HepG2 (cell line): Measurements from ENCODE around the gene ARL8B. TPM values are rescaled to one million over a fixed set of nuclear protein-coding genes. Genes with fewer than 3 reads are reported as not detected.
A peak's percentile ranks its signal among the peaks of the same experiment; 100 is the strongest.

Experiments used
- KDM1A ChIP-seq: IDR thresholded peaks from 2 replicates; pipeline ENCODE4 v1.6.1; 2016; ENCODE audit warnings: missing compliant biosample characterization
- KDM6A ChIP-seq: IDR thresholded peaks from 2 replicates; pipeline ENCODE4 v1.6.1; 2016; ENCODE audit warnings: low read depth
- NCOA2 ChIP-seq: sonication (generic); formaldehyde crosslinking; IDR thresholded peaks from 2 replicates; pipeline ENCODE4 v1.8.0; 2022; ENCODE audit warnings: inconsistent platforms
- PAWR ChIP-seq: sonication (generic); formaldehyde crosslinking; IDR thresholded peaks from 2 replicates; pipeline ENCODE4 v1.4.0; 2020; ENCODE audit warnings: missing genetic modification reagents, mild to moderate bottlenecking, borderline replicate concordance
- PHB2 ChIP-seq: fragments of 450-650 bp; IDR thresholded peaks from 2 replicates; pipeline ENCODE4 v1.6.1; 2018; ENCODE audit not compliant: partially characterized antibody
- ZNF20 ChIP-seq: sonication (generic); formaldehyde crosslinking; IDR thresholded peaks from 2 replicates; pipeline ENCODE4 v1.4.0; 2020; ENCODE audit warnings: mild to moderate bottlenecking, moderate library complexity, missing genetic modification reagents
- ZNF451 ChIP-seq: sonication (generic); formaldehyde crosslinking; IDR thresholded peaks from 2 replicates; pipeline ENCODE4 v1.5.0; 2020; ENCODE audit warnings: mild to moderate bottlenecking, missing genetic modification reagents
- polyA plus RNA-seq, 8 experiments: library from polyadenylated mRNA; depleted of rRNA in 3 of 8; stranded (reverse) in 7 of 8; unstranded in 1 of 8; fragments of >200 nt; fragmentation: Illumina TruSeq in 4 of 8; extraction: Trizol in 4 of 8; gene quantifications; 2 replicates each; pipeline versions ENCODE4 v1.2.1 to v1.2.3, GENCODE V29; 2011 to 2016; ENCODE audit warnings: low read depth in 4 of 8, missing spikeins in 1 of 8, mixed read lengths in 1 of 8; ENCODE audit not compliant: insufficient read depth in 1 of 8
- total RNA-seq, 5 experiments: library from RNA; depleted of rRNA; stranded (reverse); fragments of >200 nt; fragmentation: Illumina TruSeq; extraction: Trizol; gene quantifications; 2 replicates each; pipeline ENCODE4 v1.2.3, GENCODE V29; 2016; ENCODE audit warnings: low read depth in 1 of 5
- TF ChIP-seq, protein P1 (sequence below): IDR thresholded peaks from 2 replicates; pipeline ENCODE4 v1.6.1; 2012; ENCODE audit warnings: low read length, improper control_type of control experiment
- TF ChIP-seq, protein P2 (sequence below): sonication (generic); formaldehyde crosslinking; IDR thresholded peaks from 2 replicates; pipeline ENCODE4 v1.4.0; 2020; ENCODE audit warnings: missing genetic modification reagents
- TF ChIP-seq, protein P3 (sequence below): fragments of 450-650 bp; IDR thresholded peaks from 2 replicates; pipeline ENCODE4 v1.6.1; 2017
- TF ChIP-seq, protein P4 (sequence below): sonication (generic); formaldehyde crosslinking; IDR thresholded peaks from 2 replicates; pipeline ENCODE4 v1.5.0; 2020; ENCODE audit warnings: mild to moderate bottlenecking, missing genetic modification reagents
- TF ChIP-seq, protein P5 (sequence below): sonication (generic); formaldehyde crosslinking; IDR thresholded peaks from 2 replicates; pipeline ENCODE4 v1.5.0; 2020; ENCODE audit warnings: missing genetic modification reagents
- TF ChIP-seq, protein P6 (sequence below): sonication (generic); formaldehyde crosslinking; IDR thresholded peaks from 2 replicates; pipeline ENCODE4 v1.4.0; 2020; ENCODE audit warnings: missing genetic modification reagents
- TF ChIP-seq, protein P7 (sequence below): sonication (generic); formaldehyde crosslinking; IDR thresholded peaks from 2 replicates; pipeline ENCODE4 v1.5.1; 2020; ENCODE audit warnings: mild to moderate bottlenecking, missing genetic modification reagents, moderate library complexity

Gene ARL8B
- total and polyA plus RNA-seq, 2 of the 13 experiments (the other 11 are each of a cell fraction or from before 2014, with no cell fraction given): 23.5 to 30.4 TPM

DNA sequence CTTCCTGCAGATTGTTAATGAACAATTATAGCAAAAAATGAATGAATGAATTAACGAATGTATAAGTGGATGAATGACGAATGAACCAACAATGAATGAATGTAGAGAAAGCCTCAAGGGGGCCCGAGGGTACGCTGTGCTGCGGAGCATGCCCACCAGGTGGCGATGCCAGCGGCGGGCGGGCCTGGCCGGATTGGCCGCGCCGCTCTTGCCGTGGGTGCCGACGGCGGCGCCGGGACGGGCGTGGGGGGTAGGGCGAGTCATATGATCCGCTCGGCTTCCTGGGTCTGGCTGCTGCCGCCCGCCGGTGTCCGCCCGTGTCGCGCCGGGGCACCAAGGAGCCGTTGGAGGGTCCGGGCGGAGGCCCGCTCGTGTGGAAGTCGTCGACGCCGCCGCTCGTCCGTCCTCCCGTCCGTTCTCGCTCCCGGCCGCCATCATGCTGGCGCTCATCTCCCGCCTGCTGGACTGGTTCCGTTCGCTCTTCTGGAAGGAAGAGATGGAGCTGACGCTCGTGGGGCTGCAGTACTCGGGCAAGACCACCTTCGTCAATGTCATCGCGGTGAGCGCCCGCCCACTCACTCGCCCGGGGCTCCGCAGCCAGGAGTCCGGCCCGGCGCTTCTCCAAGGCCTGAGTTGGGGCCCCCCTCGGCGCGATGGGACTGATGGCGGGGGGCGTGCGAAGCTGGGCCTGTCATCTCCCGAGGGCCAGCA is at the start of gene ARL8B (continued):
- TF ChIP-seq, protein P1, sequence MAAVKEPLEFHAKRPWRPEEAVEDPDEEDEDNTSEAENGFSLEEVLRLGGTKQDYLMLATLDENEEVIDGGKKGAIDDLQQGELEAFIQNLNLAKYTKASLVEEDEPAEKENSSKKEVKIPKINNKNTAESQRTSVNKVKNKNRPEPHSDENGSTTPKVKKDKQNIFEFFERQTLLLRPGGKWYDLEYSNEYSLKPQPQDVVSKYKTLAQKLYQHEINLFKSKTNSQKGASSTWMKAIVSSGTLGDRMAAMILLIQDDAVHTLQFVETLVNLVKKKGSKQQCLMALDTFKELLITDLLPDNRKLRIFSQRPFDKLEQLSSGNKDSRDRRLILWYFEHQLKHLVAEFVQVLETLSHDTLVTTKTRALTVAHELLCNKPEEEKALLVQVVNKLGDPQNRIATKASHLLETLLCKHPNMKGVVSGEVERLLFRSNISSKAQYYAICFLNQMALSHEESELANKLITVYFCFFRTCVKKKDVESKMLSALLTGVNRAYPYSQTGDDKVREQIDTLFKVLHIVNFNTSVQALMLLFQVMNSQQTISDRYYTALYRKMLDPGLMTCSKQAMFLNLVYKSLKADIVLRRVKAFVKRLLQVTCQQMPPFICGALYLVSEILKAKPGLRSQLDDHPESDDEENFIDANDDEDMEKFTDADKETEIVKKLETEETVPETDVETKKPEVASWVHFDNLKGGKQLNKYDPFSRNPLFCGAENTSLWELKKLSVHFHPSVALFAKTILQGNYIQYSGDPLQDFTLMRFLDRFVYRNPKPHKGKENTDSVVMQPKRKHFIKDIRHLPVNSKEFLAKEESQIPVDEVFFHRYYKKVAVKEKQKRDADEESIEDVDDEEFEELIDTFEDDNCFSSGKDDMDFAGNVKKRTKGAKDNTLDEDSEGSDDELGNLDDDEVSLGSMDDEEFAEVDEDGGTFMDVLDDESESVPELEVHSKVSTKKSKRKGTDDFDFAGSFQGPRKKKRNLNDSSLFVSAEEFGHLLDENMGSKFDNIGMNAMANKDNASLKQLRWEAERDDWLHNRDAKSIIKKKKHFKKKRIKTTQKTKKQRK: no peak
- TF ChIP-seq, protein P2, sequence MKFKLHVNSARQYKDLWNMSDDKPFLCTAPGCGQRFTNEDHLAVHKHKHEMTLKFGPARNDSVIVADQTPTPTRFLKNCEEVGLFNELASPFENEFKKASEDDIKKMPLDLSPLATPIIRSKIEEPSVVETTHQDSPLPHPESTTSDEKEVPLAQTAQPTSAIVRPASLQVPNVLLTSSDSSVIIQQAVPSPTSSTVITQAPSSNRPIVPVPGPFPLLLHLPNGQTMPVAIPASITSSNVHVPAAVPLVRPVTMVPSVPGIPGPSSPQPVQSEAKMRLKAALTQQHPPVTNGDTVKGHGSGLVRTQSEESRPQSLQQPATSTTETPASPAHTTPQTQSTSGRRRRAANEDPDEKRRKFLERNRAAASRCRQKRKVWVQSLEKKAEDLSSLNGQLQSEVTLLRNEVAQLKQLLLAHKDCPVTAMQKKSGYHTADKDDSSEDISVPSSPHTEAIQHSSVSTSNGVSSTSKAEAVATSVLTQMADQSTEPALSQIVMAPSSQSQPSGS (CRISPR knock-in tag): peak; percentile 68; the same call in 1 of the 2 replicates
- TF ChIP-seq ZNF20 (0 out of 2 replicates have a peak, but pooled peaks have one; percentile 77), PHB2 (no peak), NCOA2 (CRISPR knock-in tag) (0 out of 2 replicates have a peak, but pooled peaks have one; percentile 8), PAWR (CRISPR knock-in tag) (no peak), KDM6A (CRISPR knock-in tag) (no peak), KDM1A (no peak), ZNF451 (no peak)
- TF ChIP-seq, protein P3, sequence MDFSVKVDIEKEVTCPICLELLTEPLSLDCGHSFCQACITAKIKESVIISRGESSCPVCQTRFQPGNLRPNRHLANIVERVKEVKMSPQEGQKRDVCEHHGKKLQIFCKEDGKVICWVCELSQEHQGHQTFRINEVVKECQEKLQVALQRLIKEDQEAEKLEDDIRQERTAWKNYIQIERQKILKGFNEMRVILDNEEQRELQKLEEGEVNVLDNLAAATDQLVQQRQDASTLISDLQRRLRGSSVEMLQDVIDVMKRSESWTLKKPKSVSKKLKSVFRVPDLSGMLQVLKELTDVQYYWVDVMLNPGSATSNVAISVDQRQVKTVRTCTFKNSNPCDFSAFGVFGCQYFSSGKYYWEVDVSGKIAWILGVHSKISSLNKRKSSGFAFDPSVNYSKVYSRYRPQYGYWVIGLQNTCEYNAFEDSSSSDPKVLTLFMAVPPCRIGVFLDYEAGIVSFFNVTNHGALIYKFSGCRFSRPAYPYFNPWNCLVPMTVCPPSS: no peak
- TF ChIP-seq, protein P4, sequence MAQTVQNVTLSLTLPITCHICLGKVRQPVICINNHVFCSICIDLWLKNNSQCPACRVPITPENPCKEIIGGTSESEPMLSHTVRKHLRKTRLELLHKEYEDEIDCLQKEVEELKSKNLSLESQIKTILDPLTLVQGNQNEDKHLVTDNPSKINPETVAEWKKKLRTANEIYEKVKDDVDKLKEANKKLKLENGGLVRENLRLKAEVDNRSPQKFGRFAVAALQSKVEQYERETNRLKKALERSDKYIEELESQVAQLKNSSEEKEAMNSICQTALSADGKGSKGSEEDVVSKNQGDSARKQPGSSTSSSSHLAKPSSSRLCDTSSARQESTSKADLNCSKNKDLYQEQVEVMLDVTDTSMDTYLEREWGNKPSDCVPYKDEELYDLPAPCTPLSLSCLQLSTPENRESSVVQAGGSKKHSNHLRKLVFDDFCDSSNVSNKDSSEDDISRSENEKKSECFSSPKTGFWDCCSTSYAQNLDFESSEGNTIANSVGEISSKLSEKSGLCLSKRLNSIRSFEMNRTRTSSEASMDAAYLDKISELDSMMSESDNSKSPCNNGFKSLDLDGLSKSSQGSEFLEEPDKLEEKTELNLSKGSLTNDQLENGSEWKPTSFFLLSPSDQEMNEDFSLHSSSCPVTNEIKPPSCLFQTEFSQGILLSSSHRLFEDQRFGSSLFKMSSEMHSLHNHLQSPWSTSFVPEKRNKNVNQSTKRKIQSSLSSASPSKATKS (CRISPR knock-in tag): peak; percentile 63; the same call in 1 of the 2 replicates
- TF ChIP-seq, protein P5, sequence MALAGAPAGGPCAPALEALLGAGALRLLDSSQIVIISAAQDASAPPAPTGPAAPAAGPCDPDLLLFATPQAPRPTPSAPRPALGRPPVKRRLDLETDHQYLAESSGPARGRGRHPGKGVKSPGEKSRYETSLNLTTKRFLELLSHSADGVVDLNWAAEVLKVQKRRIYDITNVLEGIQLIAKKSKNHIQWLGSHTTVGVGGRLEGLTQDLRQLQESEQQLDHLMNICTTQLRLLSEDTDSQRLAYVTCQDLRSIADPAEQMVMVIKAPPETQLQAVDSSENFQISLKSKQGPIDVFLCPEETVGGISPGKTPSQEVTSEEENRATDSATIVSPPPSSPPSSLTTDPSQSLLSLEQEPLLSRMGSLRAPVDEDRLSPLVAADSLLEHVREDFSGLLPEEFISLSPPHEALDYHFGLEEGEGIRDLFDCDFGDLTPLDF (CRISPR knock-in tag): peak; percentile 81
- TF ChIP-seq, protein P6, sequence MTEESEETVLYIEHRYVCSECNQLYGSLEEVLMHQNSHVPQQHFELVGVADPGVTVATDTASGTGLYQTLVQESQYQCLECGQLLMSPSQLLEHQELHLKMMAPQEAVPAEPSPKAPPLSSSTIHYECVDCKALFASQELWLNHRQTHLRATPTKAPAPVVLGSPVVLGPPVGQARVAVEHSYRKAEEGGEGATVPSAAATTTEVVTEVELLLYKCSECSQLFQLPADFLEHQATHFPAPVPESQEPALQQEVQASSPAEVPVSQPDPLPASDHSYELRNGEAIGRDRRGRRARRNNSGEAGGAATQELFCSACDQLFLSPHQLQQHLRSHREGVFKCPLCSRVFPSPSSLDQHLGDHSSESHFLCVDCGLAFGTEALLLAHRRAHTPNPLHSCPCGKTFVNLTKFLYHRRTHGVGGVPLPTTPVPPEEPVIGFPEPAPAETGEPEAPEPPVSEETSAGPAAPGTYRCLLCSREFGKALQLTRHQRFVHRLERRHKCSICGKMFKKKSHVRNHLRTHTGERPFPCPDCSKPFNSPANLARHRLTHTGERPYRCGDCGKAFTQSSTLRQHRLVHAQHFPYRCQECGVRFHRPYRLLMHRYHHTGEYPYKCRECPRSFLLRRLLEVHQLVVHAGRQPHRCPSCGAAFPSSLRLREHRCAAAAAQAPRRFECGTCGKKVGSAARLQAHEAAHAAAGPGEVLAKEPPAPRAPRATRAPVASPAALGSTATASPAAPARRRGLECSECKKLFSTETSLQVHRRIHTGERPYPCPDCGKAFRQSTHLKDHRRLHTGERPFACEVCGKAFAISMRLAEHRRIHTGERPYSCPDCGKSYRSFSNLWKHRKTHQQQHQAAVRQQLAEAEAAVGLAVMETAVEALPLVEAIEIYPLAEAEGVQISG: peak; percentile 100
- TF ChIP-seq, protein P7, sequence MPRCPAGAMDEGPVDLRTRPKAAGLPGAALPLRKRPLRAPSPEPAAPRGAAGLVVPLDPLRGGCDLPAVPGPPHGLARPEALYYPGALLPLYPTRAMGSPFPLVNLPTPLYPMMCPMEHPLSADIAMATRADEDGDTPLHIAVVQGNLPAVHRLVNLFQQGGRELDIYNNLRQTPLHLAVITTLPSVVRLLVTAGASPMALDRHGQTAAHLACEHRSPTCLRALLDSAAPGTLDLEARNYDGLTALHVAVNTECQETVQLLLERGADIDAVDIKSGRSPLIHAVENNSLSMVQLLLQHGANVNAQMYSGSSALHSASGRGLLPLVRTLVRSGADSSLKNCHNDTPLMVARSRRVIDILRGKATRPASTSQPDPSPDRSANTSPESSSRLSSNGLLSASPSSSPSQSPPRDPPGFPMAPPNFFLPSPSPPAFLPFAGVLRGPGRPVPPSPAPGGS (CRISPR knock-in tag): peak; percentile 83; the same call in 1 of the 2 replicates
